Mucosa of stomach (tissue), 1 donor: ENCODE data around the gene LRRC40.
A peak's percentile ranks its signal among the peaks of the same experiment; 100 is the strongest.
"Not testable (repeated sequence)": the region's sequence is repeated elsewhere in the genome, so short reads cannot be mapped to it uniquely, and the experiment has no call there.

Experiments
- H3K27me3 ChIP-seq: one replicate; pipeline ENCODE4 v1.7.0; 2013; ENCODE audit warnings: mild to moderate bottlenecking, low read length; ENCODE audit not compliant: control insufficient read depth, insufficient read depth
- H3K36me3 ChIP-seq: one replicate; pipeline ENCODE4 v1.7.0; 2013; ENCODE audit warnings: low read length; ENCODE audit not compliant: control insufficient read depth, insufficient read depth
- H3K4me1 ChIP-seq: one replicate; pipeline ENCODE4 v1.7.0; 2013; ENCODE audit warnings: mild to moderate bottlenecking, low read length; ENCODE audit not compliant: control insufficient read depth, insufficient read depth
- H3K4me3 ChIP-seq: one replicate; pipeline ENCODE4 v1.7.0; 2013; ENCODE audit warnings: low read length
- H3K9ac ChIP-seq: one replicate; pipeline ENCODE4 v1.7.0; 2013; ENCODE audit warnings: mild to moderate bottlenecking, low read length, moderate library complexity
- H3K9me3 ChIP-seq: one replicate; pipeline ENCODE4 v1.7.0; 2013; ENCODE audit warnings: mild to moderate bottlenecking, low read length, moderate library complexity; ENCODE audit not compliant: control insufficient read depth
- donor health status: Pancreatic carcinoma.

The LRRC40 gene

GRCh38 chr1:70220517-70221237 lies 15.3 kb upstream of the LRRC40 start:
- no peaks in the 10 kb centered on the region for H3K27me3 ChIP-seq
- H3K36me3 ChIP-seq: no peaks in the 10 kb centered on the region
- H3K4me3 ChIP-seq: no peak overlapping the region
- peak overlapping the region; percentile 90 for H3K9ac ChIP-seq
- no peaks in the 10 kb centered on the region for H3K9me3 ChIP-seq
- H3K4me1 ChIP-seq: no peaks in the 10 kb centered on the region

- H3K4me3 ChIP-seq: no peak overlapping the region
- no peaks in the 10 kb centered on the region for H3K4me1 ChIP-seq
- H3K36me3 ChIP-seq: no peaks in the 10 kb centered on the region
- no peak overlapping the region for H3K9ac ChIP-seq
- H3K27me3 ChIP-seq: no peaks in the 10 kb centered on the region
- H3K9me3 ChIP-seq: no peaks in the 10 kb centered on the region
Observed at GRCh38 chr1:70220015-70220414, 14.6 kb upstream of the LRRC40 start.

GRCh38 chr1:70211541-70211940 lies 6.2 kb upstream of the LRRC40 start:
- Histone ChIP-seq H3K4me3 (no peak overlapping the region), H3K36me3 (no peaks in the 10 kb centered on the region), H3K9me3 (no peaks in the 10 kb centered on the region), H3K4me1 (no peaks in the 10 kb centered on the region), H3K27me3 (no peaks in the 10 kb centered on the region), H3K9ac (no peak overlapping the region)

- no peaks in the 10 kb centered on the region for H3K36me3 ChIP-seq
- no peaks in the 10 kb centered on the region for H3K27me3 ChIP-seq
- no peak overlapping the region for H3K4me3 ChIP-seq
- no peaks in the 10 kb centered on the region for H3K9me3 ChIP-seq
- no peaks in the 10 kb centered on the region for H3K4me1 ChIP-seq
- H3K9ac ChIP-seq: no peak overlapping the region
Observed at GRCh38 chr1:70210820-70211219, 5.4 kb upstream of the LRRC40 start.

- H3K36me3 ChIP-seq: no peaks in the 10 kb centered on the region
- H3K9ac ChIP-seq: no peak overlapping the region
- H3K4me1 ChIP-seq: no peaks in the 10 kb centered on the region
- H3K4me3 ChIP-seq: no peak overlapping the region
- H3K9me3 ChIP-seq: no peaks in the 10 kb centered on the region
- H3K27me3 ChIP-seq: no peaks in the 10 kb centered on the region
Observed at GRCh38 chr1:70208292-70208691, 2.9 kb upstream of the LRRC40 start.

- Histone ChIP-seq H3K9ac (no peak overlapping the region), H3K9me3 (no peaks in the 10 kb centered on the region), H3K36me3 (no peaks in the 10 kb centered on the region), H3K27me3 (no peaks in the 10 kb centered on the region), H3K4me3 (no peak overlapping the region), H3K4me1 (no peaks in the 10 kb centered on the region)
Observed at GRCh38 chr1:70207492-70207891, 2.1 kb upstream of the LRRC40 start.

- not testable (repeated sequence) for H3K36me3 ChIP-seq, H3K9me3 ChIP-seq, H3K4me1 ChIP-seq, H3K4me3 ChIP-seq, H3K27me3 ChIP-seq
- H3K9ac ChIP-seq: peak overlapping the region; percentile 89
Observed at GRCh38 chr1:70206833-70207232, 1.5 kb upstream of the LRRC40 start.

GRCh38 chr1:70205071-70205433 lies 327 bp downstream of the LRRC40 start:
- Histone ChIP-seq H3K9ac (peak overlapping the region; percentile 89), H3K4me1 (no peaks in the 10 kb centered on the region), H3K4me3 (peak overlapping the region; percentile 71), H3K9me3 (no peaks in the 10 kb centered on the region), H3K36me3 (no peaks in the 10 kb centered on the region), H3K27me3 (no peaks in the 10 kb centered on the region)

GRCh38 chr1:70204600-70204999 lies 779 bp downstream of the LRRC40 start:
- H3K4me3 ChIP-seq: peak overlapping the region; percentile 71
- peak overlapping the region; percentile 89 for H3K9ac ChIP-seq
- no peaks in the 10 kb centered on the region for H3K9me3 ChIP-seq
- H3K27me3 ChIP-seq: no peaks in the 10 kb centered on the region
- H3K4me1 ChIP-seq: no peaks in the 10 kb centered on the region
- H3K36me3 ChIP-seq: no peaks in the 10 kb centered on the region

GRCh38 chr1:70204139-70204538 lies 1.2 kb downstream of the LRRC40 start:
- Histone ChIP-seq H3K9me3 (no peaks in the 10 kb centered on the region), H3K4me1 (no peaks in the 10 kb centered on the region), H3K9ac (no peak overlapping the region), H3K4me3 (no peak overlapping the region), H3K36me3 (no peaks in the 10 kb centered on the region), H3K27me3 (no peaks in the 10 kb centered on the region)

GRCh38 chr1:70202173-70202758 lies 3.1 kb downstream of the LRRC40 start:
- no peaks in the 10 kb centered on the region for H3K36me3 ChIP-seq
- no peak overlapping the region for H3K4me3 ChIP-seq
- no peaks in the 10 kb centered on the region for H3K4me1 ChIP-seq
- no peak overlapping the region for H3K9ac ChIP-seq
- H3K9me3 ChIP-seq: no peaks in the 10 kb centered on the region
- no peaks in the 10 kb centered on the region for H3K27me3 ChIP-seq

- Histone ChIP-seq H3K36me3 (no peaks in the 10 kb centered on the region), H3K9ac (no peak overlapping the region), H3K27me3 (no peaks in the 10 kb centered on the region), H3K9me3 (no peaks in the 10 kb centered on the region), H3K4me3 (no peak overlapping the region), H3K4me1 (no peaks in the 10 kb centered on the region)
Observed at GRCh38 chr1:70200065-70200464, 5.3 kb downstream of the LRRC40 start.
